ENCODE measurements around the gene ZNF697.

- TF ChIP-seq CTCF (conservative IDR thresholded peaks at IDR 0.05) (no peak), EZH2 (IDR thresholded peaks at IDR 0.05; ENCODE audit: low read depth) (no peak)
Measured at GRCh38 chr1:119626011-119626545, 22.0 kb downstream of the ZNF697 start.
